ENCODE data around the gene KCTD6. TPM values are rescaled to one million over a fixed set of nuclear protein-coding genes. Genes with fewer than 3 reads are reported as not detected.

Gene KCTD6
- total RNA-seq (2022; extraction: Qiagen RNA extraction; ENCODE audit: low read depth), result 4.9 to 11.5 TPM (median 9.0 TPM) in 5 replicates

GRCh38 chr3:58491506-58492402 lies at the start of gene KCTD6:
Gene KCTD6, plus strand, starts transcription at chr3:58492096. Its CDS starts 6,660 bp downstream, at chr3:58498756.

DNA sequence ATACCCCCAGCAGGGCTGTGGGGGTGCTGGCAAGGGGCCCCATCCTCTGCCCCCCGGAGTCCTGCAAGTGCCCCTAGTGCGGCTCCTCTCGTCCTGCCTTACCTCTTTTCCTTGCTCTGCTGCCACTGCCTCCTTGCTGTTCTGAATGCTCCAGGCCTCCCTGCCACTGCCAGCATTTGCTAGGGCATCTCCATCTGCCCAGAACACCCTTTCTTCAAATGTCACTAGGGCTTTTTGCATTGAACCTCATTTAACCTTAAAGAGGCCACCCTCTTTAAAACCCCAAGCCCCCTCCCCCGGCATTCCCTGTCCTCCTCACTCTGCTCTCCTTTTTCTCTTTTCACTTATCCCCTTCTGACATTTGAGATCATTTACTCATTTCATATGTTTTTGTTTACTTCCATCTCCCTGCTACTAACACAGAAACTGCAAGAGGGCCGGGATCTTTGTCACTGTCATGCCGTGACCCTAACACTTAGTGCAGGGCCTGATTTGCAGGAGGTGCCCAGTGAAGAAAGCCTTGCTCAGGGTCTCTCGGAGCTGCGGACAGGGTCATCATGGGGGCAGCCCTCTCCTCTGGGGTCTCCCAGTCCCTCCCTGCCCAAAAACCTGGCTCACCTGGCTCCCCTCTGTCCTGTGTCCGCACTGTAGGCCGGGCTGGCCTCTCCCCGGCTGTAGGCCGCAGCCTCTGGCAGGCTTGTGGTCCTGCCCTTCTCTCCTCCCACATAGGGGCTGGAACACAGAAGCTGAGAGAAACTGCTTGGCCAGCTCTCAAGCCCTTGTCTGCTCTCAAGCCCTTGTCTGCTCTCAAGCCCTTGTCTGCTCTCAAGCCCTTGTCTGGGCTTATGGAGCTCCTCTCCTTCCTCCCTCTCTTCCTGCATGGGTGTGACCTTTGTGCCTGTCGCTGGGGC lies 44.9 kb downstream of the KCTD6 start, which contains the start of gene ACOX2:
Gene ACOX2, minus strand, starts transcription at position 690 of the 911 bp plus-strand sequence. CDS start 2,084 bp downstream, outside the sequence.

Other genes with a start within 250 kb of the KCTD6 start
- gene RPP14, start 185.9 kb upstream of the KCTD6 start, total RNA-seq (2022; extraction: Qiagen RNA extraction; ENCODE audit: low read depth), result 11.2 to 13.5 TPM (median 13.3 TPM) in 5 replicates
- gene HTD2, start 185.6 kb upstream of the KCTD6 start, total RNA-seq (2022; extraction: Qiagen RNA extraction; ENCODE audit: low read depth), result 3.8 to 8.1 TPM (median 6.6 TPM) in 5 replicates
- 5.6 to 7.4 TPM (median 6.4 TPM) in 5 replicates for gene PXK, start 159.2 kb upstream of the KCTD6 start, total RNA-seq (2022; extraction: Qiagen RNA extraction; ENCODE audit: low read depth)
- 56.2 to 68.2 TPM (median 63.3 TPM) in 5 replicates for gene PDHB, start 58.3 kb upstream of the KCTD6 start, total RNA-seq (2022; extraction: Qiagen RNA extraction; ENCODE audit: low read depth)
- gene ACOX2, start 45.1 kb downstream of the KCTD6 start, total RNA-seq (2022; extraction: Qiagen RNA extraction; ENCODE audit: low read depth), result 6.4 to 11.1 TPM (median 9.6 TPM) in 5 replicates
- not detected in 5 replicates for gene FAM107A, start 85.3 kb downstream of the KCTD6 start, total RNA-seq (2022; extraction: Qiagen RNA extraction; ENCODE audit: low read depth)
- gene FAM3D, start 174.7 kb downstream of the KCTD6 start, total RNA-seq (2022; extraction: Qiagen RNA extraction; ENCODE audit: low read depth), result not detected in 5 replicates